HG02571 (cell line): Measurements from ENCODE around the gene POU3F1.

ENCODE experiments used
- ATAC-seq: cut with Tn5 transposase; IDR thresholded peaks from one replicate; pipeline ENCODE4 v1.9.1; 2021; ENCODE audit warnings: mild to moderate bottlenecking, moderate library complexity; ENCODE audit not compliant: unreplicated experiment

The POU3F1 gene

DNA sequence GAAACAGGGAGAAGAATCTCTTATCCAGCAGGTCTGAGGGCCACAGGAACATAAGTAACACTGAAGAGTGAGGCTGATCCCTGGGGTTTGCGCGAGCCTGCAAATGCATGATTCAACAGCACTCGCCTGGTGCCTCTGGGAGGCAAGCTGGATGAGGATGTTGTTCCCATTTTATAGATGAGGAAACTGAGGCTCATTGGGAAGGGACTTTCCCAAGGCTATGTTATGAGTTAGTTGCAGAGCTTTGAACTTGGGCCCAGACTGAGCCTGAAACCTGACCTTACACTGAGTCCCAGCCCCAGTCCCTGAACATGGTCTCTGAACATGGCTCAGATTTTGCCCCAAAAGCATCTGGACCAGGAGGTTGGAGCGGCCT, 27.7 kb upstream of the POU3F1 start:
- no peak for ATAC-seq

DNA sequence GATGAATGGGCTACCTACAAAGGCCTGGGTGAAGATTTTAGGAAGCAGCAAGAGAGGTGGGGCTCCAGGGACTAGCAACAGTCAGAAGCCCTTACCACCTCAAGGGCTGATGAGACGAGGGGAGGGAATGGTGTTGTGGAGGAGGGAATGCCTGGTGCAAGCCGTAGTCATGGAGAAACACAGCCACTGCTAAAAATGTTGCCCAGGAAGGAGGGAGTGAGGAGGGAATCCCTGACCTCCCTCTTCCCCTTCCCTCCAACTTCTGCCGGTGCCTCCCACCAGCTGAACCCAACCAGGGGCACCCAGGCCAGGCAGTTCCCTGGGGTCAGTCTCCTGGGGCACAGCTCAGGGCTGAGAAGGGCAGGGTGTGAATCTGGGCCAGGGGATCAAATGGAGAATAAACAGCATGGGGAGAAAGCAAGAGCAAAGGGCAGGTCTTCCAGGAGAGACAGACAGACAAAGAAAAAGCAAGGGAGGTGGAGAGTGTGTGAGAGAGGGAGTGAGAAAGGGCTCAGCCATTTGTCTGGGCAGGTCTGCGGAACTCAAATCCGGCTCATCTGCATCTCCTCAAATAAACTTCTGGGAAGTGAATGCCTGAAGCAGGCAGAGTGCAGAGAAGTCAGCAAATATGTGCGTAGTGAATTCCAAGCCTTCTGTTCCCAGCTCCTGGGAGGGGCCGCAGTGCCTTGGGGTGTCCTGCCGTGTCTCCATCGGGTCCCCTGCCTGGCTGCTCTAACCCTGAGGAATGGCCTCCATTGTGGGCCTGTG, 27.1 kb upstream of the POU3F1 start:
- ATAC-seq: no peak

DNA sequence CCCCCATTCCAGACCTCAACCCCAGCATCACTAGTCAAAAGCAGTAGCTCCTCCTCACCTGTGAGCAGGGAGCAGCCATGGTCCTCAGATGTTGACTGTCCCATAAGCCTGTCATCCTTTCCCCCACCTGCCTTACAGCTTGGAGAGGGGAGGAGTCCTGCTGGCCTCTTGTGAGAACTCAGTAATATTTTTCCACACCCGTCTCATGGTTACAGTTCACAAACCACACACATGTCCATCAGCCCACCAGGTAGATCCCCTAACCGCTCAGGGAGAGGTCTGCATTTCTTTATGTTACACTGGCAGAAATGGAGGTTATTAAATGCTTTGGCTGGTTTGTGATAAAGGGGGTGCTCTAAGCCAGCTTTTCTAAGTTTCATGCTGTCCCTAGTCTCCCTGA, 26.3 kb upstream of the POU3F1 start:
- no peak for ATAC-seq

DNA sequence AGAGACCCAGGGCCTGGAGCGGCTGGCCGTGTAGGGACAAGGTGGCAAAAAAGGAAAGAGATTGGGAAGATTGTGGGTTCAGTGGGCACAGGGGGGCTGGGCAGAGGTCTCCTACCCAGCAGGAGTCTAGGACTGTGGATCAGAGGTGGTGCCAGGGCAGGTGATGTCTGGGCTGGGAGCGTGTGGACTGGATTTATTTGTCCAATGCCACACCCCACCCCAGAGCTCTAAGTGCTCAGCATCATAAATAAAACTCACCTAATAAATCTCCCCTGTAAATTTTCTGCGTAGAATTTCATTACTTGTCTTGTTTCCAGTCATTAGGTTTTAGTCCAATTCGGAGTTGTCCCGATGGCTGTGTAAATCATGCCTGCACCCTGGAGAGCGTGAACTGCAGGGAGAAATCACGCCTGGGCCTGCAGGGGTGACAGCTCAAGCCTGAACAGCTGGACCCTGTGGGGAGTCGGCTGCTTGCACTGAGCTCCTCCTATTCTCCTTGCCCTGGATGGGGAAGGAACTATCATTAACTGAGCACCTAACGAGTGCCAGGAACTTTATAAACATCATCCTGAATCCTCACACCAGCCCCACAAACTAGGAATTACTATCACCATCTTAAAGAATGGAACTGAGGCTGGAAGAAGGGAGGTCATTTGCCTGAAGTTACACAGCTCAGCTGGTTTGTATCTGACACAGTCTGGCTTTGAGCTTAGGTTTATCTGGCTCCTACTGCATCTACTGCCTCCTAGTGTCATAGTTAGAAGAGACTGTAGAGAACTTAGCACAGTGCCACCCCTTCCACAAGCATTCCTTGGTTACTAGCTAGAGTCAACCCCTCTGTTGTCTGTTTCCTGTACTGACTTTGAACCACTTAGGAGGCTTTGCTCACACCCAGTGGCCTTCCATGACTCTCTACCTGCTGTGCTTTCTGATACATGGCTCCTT, 25.0 kb upstream of the POU3F1 start:
- no peak for ATAC-seq

DNA sequence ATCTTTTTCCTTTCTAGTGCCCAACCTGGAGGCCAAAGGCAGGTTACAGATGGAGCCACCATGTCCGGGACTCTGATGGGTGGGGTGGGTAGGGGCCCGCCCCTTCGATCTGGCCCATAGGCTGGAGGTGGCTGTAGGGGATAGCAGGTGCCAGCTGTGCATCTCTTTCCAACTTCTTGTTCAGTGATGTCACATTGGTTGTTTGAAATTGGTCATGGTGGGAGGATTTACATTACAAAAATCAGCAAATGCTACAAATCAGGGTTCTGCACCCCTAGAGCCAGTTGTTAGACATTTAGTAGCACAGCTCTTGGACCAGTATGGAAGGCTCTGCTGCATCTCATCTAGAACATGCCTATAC, 22.4 kb upstream of the POU3F1 start:
- ATAC-seq: no peak

DNA sequence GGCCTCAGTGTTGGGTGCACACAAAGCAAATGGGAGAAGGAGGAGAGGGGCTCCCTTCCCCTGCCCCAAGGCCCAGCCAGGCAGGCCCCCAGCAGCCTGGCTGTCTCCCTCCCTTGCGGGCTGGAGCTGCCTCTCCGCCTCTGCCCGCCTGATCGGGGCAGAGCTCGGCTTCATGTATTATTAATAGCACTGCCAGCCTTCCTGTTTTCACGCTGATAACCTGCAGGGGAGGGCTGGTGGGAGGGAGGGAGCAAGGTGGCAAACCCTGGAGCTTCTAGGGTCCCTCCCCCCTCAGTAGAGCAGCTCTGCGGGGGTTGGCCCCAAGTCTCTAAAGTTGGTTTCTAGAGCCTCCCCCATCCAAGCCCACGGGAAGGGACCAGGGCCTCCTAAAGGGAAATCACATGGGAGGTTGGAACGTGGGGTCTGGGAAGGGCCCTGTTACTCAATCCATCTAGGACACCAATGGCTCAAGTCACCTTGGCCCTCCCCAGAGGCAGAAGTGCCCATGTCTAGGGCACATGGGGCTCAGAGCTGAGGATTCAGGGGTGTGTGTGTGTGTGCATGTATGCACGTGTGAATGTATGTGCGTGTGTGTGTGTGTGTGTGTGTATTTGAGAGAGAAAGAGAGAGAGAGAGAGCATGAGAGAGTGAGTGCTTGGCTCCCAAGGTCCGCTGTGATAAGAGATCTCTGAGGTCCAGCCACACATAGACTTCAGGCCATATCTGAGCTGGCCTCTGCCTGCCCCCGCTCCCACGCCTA, 21.8 kb upstream of the POU3F1 start:
- no peak for ATAC-seq

DNA sequence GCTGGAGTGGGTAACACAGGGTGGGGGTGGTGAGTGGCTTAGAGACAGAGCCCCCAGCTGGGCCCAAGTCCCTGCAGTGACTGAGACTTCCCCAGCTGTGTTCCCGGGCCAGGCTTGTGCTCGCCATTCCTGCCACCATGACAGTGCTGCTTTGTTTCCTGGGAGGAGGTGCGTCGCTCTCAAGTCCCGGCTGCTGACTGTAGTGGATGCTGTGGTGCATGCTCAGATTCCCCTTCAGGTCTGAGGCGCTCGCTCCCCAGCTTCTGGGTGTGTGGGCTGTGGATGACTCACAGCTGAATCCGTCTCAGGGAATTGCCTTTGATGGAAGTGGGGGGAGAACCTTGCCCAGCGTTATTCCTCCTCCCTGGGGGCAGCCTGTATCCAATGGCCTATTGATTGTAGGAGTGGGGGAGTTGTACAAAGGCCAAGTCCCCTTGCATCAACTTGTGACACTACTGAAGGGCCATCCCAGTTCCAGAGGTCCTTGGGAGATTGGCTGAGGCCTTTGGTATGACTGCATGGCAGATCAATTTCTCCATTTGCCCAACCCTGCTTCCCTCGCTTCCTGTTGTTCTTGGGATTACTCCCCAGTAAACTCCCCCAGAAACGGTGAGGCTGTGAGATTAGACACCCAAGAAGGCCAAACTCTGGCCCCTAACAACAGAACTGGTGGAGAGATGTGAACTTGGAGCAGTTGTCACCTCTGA, 17.8 kb upstream of the POU3F1 start:
- no peak for ATAC-seq

DNA sequence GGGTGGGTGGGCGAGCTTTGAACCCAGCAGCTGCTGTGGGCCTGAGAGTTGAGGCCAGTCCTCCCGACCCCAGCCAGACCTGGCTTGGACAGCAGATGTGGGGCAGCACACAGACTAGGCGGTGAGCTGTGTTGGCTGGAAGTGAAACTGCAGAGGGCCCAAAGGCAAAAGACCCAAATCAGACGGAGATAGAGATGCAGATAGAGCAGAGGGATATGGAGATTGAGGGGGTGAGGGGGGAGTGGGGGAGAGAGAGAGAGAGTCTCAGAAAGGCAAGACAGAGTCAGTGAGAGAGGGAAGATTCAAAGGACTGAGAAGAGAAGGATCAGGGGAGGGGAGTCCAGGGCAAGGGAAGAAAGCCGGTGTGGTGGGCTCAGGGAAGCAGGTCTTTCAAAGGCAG, 17.0 kb upstream of the POU3F1 start:
- no peak for ATAC-seq

DNA sequence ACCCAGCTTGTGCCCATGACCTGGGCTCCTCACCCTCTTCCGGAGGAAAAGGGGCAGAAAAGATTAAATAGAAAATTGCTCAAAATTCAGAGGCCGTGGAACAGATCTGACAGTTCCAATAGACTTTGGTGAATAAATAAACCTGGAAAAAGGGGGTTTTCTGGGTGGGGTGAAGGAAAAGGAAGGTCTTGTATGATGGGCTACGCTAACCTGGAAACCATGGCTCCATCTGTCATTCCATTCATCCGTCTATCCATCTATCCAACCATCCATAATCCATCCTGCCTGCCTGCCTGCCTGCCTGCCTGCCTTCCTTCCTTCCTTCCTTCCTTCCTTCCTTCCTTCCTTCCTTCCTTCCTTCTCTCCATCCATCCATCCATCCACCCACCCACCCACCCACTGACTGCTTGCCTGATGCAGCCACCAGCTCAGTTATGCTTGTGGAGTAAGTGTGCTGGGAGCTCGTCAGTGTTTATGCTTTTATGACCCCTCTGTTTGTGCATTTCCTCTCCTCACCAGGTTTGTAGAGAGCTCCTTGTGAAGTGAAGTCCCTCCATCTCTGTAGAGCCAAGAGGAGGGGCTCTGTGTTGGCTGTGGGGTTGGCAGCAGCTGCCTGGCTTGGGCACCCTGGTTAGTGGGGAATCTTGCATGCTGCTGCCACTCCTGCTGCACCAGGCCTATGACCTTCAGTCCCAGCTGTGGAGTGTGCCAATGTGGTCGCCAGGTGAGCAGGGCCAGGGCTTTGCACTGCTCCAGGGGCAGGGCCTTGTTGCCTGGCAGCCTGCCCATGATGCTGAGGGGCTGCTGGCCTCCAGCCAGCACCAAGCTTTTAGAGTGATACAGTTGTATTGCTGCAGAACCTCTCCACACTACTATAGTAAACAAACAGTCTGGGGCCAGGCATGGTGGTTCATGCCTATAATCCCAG, 16.0 kb upstream of the POU3F1 start:
- no peak for ATAC-seq

DNA sequence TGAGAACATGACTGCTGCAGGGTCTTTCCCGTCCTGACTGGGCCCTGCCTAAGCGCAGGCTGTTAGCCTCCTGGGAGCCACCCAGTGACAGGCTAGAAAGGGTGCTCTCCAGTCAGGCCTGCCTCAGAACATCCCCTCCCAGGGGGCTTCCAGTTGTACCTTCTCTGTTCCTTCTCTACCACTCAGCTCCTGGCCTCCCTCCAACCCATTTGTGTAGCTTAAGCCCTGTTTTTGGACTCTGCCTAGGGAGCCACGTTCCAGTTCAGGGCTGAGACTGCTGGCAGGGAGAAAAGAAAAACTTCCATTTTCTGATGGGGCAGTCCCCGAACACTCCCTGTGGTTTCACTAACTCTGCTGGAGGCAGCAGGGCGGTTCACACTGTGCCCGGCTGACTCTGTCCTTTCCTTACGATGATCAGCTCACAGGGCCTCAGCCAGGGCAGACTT, 15.3 kb upstream of the POU3F1 start:
- ATAC-seq: peak; percentile 59

DNA sequence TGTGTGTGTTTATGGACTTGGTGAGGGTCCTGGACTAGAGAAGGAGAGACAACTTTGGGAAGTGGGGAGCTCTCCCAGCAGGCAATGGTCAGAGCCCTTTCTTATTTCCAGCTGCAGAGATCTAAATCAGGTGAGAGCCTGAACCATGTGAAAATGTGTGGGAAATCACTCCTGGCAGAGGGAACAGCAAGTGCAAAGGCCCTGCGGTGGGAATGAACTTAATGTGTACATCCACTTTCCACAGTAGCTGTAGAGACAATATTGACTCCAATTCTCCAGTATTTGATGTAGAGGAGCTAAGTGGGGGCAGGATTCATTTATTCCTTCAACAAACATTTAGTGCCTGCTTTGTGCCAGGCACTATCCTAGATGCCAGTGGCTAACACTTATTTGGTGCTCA, 14.7 kb upstream of the POU3F1 start:
- ATAC-seq: no peak

DNA sequence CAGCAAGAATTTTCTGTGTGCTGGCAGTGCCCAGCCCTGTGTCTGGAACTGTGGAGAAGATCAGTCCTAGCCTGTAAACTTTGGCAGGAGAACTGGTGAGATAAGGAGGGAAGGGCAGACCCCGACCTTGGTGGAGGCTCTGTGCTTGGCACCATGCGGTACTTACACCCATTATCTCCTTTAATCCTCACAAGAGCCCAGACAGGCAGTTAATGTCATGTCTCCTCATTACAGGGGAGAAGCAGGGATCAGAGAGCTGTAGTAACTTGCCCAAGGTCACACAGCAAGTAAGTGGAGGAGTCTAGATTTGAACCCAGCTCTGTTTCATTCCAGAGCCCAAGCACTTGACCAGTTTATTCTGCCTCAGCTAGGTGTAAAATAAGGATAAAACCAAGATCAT, 13.9 kb upstream of the POU3F1 start:
- no peak for ATAC-seq

DNA sequence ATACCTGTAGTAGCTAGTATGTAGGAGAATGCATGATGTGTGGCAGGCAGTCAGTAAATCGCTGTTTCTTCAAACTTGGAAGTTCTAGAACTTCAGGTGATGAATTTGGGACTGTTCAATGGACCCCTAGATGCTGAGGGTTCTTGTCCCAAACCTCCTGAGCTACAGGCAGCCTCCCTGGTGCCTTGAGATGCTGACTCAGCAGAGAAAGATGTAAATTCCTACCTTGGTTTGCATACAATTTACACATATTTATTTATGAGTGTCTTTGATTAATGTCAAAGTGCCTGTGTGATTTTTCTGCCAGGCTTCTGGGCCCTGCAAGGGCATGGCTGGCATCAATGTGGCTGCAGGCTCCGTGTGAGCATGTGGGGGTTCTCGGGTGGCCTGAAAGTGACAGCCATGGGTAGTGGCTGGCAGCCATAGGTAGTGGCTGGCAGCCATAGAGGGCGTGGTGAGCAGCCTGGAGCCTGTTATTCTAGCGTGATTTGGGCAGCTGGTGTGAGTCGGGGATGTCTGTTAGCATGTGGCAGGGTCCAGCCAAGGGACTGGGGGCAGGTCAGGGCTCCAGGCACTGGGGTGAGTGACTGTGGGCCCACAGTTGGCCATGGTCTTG, 13.2 kb upstream of the POU3F1 start:
- no peak for ATAC-seq

DNA sequence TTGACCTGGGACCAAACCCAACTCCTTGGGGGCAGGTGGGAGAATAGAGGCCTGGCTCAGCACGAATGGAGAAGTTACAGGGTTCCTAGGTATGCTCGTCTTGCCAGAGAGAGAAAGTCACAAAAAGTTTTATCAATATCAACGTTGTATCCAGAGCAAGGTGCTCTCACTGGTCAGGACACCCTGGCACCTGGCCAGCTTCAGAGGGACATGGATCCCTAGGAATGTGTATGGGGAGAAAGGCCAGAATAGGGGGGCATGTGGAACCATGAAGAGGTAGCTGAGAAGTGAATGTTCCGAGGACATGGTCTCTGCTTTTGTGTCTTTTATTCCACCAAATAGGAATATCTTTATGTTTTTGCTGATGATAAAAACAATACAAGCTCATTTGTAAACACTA, 9.4 kb upstream of the POU3F1 start:
- no peak for ATAC-seq

DNA sequence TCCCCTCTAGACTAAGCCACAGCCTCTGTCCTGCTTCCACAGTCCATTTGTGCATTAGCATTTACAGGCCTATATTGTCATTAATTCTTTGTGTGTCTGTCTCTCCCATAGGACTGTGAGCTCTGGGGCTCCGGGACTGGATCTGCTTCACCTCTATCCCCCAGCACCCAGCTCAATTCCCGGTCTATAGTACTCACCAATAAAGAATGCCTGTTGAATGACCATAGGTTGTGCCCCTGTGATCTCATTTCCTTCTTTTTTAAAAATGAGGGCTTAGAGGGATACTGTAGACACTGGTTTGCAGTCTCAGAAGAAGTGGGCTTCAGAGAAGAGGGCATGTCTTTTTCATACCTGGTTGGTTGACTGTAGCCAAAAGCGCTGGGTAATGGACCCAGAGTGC, 8.8 kb upstream of the POU3F1 start:
- ATAC-seq: no peak

DNA sequence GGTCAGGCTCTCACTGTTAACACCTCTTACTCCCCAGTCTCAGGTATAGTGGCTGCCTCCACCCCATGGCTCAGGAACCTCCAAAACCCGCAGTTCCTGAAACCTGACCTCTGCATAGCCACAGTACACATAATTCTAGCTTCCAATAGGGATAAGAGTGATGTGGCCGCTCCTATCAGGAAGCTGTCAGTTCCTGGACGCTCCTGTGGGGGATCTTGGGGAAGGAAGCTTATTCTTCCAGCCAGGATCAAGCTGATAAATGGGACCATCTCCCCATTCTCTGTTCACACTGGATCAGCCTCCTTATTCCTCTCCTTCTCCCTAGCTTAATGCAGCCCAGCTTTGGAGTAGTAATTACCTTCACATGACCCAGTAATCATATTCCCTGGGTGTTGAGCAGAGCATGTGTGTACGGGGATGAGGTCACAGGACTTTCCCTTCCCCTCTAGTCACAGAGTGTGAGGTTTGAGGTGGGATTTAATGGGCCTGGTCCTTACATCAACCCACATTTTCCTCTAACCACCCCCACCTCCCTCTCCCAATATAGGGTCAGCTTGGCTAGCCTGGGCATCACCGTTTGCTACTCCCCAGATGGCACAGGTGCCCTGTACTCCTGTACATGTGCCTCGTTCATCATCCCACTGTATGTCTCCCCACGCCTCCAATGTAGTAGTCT, 7.0 kb upstream of the POU3F1 start:
- no peak for ATAC-seq

DNA sequence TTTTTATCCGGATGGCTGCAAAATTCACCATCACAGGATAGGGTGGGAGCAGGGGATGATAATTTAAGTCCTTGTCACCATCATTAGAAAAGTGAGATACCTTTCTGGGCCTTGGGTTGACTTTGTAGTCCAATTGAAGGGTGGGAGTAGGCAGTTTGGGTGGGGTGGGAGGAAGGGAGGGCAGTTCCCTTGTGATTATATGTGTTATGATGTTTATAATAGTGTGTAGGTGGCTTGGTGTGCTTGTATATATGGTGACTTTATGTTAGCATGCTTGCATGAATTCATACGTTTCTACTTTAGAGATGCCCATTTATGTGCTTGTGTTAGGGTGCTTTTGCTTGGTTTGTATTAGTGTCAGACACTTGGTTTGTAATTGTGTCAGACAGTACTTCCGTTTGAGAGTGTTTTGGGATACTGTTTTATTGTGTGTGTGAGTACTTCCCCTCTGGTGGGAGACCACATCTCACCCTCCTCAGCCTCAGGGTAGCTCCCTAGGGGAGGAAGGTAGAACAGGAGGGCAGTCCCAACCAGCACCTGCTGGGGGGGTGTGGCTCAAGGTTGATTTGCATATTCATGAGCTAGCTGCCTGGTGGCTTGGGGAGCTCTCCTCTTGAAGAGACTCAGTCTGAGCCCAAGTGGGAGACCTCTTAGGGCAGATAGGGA, 6.3 kb upstream of the POU3F1 start:
- ATAC-seq: no peak

DNA sequence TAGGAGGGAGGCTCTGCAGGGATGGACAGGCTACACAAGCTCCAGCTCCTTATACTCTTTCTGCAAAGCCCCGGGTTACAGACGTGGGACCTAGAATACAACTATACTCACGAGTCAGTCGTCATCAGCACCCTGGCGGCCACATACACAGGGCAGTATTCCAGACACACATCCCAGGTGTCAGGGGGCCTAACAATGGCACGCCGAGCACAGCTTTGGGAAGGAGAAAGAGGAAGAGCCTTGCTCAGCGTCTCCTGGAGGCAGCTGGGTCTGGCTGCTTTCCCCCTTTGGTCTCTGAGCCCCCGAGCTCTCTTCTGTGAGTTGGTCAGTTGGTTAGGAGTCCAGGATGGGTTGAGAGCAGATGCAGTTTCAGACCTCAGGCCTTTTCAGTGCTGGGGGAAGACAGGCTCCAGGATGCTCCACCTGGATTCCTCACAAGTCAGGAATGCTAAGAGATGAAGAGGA, 4.5 kb upstream of the POU3F1 start:
- ATAC-seq: no peak
